A673 (cell line): ENCODE data around the gene LYRM4.

ENCODE experiments used
- EZH2 ChIP-seq: fragments of 200-600 bp; sonication (generic); IDR thresholded peaks from 2 replicates; pipeline ENCODE4 v1.6.1; 2017; ENCODE audit warnings: borderline replicate concordance, low read depth, mild to moderate bottlenecking, mixed read lengths, antibody characterized with exemption, low read length; ENCODE audit not compliant: poor library complexity, severe bottlenecking
- TF ChIP-seq, protein P1 (sequence below): fragments of 300-800, 200-600 bp; sonication (generic); conservative IDR thresholded peaks from 2 replicates; pipeline ENCODE4 v1.5.1; 2017; ENCODE audit warnings: low read depth, mild to moderate bottlenecking, antibody characterized with exemption, low read length, moderate library complexity, mixed read lengths

DNA sequence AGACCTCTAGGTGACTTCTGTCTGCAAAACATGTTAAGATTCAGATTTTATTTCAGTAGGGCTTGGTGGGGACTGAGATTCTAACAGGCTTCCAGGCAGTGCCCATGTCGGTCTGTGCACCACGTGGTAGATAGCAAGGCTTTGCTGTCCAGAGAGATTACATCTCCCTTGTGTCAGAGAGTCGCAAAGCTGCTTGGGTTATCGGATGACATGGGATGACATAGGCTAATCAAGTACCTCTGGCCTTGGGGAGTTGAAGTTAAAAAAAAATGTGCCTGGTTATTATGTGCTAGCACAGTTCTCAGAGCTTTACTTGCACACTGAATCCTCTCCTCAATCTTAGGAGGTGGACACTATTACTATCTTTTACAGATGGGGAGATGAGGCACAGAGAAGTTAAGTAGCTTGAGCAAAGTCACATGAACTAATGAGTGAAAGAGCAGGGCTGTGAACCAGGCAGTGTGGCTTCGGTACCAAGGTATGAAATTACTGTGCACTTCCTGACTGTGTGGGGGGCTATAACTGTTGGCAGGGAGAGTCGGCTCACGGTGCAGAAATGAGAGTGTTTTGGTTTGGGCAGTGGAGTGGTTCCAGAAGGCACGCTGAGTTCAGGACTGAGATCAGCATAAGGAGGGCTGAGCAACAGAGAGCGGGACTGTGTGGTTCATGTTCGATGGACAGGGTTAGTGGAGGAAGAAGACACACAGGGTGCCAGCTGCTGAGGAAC is 41.6 kb upstream of the LYRM4 start:
- TF ChIP-seq, protein P1, sequence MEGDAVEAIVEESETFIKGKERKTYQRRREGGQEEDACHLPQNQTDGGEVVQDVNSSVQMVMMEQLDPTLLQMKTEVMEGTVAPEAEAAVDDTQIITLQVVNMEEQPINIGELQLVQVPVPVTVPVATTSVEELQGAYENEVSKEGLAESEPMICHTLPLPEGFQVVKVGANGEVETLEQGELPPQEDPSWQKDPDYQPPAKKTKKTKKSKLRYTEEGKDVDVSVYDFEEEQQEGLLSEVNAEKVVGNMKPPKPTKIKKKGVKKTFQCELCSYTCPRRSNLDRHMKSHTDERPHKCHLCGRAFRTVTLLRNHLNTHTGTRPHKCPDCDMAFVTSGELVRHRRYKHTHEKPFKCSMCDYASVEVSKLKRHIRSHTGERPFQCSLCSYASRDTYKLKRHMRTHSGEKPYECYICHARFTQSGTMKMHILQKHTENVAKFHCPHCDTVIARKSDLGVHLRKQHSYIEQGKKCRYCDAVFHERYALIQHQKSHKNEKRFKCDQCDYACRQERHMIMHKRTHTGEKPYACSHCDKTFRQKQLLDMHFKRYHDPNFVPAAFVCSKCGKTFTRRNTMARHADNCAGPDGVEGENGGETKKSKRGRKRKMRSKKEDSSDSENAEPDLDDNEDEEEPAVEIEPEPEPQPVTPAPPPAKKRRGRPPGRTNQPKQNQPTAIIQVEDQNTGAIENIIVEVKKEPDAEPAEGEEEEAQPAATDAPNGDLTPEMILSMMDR = no peak
- no peak for TF ChIP-seq EZH2
